ENCODE results near the gene SPATA19.

- TF ChIP-seq, protein P1, sequence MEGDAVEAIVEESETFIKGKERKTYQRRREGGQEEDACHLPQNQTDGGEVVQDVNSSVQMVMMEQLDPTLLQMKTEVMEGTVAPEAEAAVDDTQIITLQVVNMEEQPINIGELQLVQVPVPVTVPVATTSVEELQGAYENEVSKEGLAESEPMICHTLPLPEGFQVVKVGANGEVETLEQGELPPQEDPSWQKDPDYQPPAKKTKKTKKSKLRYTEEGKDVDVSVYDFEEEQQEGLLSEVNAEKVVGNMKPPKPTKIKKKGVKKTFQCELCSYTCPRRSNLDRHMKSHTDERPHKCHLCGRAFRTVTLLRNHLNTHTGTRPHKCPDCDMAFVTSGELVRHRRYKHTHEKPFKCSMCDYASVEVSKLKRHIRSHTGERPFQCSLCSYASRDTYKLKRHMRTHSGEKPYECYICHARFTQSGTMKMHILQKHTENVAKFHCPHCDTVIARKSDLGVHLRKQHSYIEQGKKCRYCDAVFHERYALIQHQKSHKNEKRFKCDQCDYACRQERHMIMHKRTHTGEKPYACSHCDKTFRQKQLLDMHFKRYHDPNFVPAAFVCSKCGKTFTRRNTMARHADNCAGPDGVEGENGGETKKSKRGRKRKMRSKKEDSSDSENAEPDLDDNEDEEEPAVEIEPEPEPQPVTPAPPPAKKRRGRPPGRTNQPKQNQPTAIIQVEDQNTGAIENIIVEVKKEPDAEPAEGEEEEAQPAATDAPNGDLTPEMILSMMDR (IDR thresholded peaks at IDR 0.05): no peak
- TF ChIP-seq POLR2A (IDR thresholded peaks at IDR 0.05): no peak
These were observed 50.2 kb downstream of the SPATA19 start for GRCh38 chr11:133795088-133795487.
